Raji (cell line): ENCODE measurements around the gene ULK4.

Experiments
- POLR2A ChIP-seq: IDR thresholded peaks from 2 replicates; pipeline ENCODE4 v1.6.1; 2011; ENCODE audit warnings: low read depth, low read length, control low read depth; ENCODE audit not compliant: insufficient read depth

The ULK4 gene

DNA sequence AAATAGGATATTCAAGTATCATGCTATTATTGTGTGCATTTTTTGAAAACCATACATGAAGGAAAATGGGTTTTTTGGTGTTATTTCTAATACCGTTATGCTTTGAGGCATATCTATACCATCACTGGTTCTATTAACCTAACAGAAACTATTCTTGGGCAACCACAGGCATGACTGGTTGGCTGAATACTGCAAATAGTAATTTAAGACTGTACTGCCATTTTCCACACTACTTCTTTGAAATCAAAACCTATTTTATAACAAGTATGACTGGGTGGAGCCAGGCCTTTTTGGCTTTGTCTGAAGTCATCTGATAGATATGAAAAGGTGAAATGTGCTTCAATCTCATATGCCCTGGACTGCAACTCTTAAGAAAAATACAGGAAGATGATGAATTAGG is 115.1 kb downstream of the ULK4 start:
- no peak for TF ChIP-seq POLR2A

DNA sequence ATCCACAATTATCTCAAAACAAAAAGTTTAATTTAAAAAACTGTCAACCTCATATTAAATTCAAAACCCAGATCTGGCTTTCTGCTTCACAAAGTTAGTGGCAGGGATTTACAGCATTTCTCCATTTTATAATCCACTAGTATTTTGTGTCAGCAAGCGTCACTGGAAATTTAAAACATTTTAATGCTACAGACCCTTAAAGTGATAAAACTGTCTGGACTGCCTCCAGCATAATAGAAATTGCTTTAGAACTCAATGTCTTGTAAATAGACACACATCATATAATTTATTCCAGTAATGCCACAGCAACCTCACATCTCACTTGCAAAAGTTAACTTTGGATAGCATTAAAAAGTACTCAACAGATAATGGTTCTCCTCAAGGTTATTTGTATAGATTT is 116.1 kb downstream of the ULK4 start:
- TF ChIP-seq POLR2A, result no peak

DNA sequence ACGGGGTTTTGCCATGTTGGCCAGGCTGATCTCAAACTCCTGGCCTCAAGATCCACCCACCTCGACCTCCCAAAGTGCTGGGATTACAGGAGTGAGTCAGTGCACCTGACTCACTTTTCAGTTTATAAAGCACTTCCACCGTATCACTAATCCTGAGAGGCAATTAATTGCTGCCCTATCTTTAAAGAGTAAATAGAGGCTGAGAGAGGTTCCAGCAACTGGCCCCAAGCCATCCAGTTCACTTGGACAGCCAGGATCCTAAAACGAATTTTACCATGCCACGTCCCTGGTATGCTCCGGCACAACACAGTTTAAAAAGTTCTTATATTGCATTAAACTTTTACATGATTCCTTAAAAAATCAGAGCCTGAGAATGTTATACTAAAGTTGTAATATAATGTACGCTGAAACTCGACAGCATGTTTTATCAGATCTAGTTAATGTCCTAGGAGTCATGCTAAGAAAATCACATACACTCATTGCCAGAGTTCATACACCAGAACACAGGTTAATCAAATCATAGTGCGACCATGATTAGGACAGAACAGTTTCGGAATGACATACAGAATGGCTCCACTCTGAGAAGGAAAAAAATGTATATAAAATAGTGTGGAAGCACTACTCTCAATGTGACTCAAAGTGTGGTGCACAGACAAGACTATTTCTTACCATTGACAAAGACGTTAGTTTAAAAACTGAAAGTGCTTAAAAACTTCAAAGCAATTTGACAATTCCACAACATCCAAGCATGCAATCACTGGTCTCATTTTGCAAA is 125.4 kb downstream of the ULK4 start:
- TF ChIP-seq POLR2A, result no peak

DNA sequence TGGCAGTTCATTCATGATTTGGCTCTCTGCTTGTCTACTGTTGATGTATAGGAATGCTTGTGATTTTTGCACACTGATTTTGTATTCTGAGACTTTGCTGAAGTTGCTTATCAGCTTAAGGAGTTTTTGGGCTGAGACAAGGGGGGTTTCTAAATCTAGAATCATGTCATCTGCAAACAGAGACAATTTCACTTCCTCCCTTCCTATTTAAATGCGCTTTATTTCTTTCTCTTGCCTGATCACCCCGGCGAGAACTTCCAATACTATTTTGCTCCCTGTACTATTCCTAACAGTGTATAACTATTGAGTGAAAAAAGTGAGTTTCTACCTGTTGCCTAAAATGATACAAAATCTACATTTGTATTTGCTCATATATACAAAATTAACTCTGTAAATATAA is 128.3 kb downstream of the ULK4 start:
- no peak for TF ChIP-seq POLR2A

DNA sequence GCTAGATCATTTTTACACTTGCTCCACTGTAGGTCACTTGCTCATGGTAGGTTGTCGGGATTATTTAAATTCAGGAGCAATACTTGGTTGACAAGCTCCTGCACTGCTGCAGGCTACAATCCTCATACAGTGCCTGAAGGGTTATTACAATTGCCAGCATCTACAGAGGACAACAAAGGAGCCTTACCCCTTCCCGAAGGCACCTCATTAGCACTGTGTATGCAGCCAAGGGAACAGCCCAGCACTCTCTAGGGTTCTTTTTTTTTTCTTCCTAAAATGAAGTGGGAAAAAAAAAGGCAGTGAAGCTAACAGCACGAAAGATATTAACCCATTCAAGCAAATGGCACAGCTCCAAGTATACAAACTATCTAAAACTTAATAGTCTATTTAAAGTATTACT is 142.7 kb downstream of the ULK4 start:
- TF ChIP-seq POLR2A, result no peak

DNA sequence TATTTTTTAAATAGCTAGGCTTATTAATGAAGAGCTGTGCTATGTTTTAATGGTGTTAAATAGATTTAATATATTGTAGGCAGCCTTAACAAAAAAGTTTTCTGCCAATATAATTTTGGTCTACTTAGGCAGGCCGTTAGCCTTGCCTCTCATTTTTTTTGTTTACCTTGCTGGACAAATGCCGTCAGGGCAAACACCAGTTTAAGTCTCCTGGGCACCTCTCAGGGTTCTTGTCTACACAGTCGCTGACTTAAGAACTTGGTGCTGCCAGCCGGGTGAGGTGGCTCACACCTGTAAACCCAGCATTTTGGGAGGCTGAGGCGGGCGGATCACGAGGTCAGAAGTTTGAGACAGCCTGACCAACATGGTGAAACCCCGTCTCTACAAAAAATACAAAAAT is 153.3 kb downstream of the ULK4 start:
- no peak for TF ChIP-seq POLR2A

DNA sequence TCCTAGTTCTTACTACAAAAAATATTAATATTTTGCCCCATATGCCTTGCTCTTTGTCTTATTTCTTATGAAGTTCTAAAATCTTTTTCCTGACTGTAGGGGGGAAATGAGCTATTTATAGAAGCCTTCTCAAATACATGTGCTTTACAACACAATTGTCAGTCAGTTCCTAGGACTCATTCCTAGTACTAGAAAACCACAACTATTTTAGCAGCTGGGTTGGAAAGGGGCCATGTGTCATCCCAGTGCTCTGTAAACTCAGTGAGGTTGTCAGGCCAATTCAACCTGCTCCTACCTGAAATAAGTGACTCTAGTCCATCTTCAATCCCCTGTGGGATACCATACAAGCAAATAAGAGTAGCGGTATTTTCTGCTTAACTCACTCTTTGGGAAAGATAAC is 153.8 kb downstream of the ULK4 start:
- TF ChIP-seq POLR2A, result no peak

DNA sequence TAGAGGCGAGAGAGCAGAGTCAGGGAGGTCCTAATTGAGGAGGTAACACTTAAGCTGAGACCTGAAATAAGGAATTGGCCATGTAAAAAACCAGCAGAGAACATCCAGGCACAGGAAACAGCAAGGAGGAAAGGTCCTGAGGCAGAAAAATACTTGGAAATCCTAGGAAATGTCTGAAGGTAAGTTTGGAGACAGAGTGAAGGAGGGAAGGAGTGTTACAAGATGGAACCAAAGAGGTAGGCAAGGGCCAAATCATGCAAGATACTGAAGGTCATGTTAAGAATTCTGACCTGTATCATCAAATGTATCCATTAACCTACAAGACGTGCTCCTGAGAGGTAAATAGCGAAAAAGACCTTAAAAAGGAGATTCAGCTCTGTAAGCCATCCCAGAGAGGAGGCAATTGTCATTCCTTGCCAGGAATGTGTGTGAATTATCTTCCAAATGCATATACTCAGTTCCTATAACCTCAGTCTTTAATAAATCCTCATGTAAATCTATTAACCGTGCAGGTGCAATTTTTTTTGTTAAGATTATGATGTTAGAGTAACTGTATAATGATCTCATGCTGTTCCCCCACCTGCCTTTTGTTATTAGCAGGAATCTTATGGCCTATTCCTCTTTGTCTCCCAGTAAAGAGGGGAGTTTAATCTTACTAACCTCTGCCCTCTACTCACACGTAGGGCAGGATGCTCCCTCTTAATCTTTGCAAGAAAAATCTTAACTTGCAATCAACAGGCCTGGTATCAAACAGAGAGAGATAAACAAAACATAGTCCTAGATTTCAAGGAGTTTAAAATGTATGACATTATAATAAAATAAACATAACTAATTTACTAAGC is 166.9 kb downstream of the ULK4 start:
- TF ChIP-seq POLR2A, result no peak

DNA sequence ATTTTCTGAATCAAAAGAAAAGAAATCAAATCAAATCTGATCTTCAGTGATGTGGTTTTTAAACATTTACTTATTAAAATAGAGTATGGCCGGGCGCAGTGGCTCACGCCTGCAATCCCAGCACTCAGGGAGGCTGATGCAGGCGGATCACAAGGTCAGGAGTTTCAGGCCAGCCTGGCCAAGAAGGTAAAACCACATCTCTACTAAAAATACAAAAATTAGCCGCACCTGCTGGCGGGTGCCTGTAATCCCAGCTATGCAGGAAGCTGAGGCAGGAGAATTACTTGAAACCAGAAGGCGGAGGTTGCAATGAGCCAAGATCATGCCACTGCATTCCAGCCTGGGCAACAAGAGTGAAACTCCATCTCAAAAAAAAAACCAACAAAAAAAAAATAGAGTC is 169.1 kb downstream of the ULK4 start:
- TF ChIP-seq POLR2A, result no peak

DNA sequence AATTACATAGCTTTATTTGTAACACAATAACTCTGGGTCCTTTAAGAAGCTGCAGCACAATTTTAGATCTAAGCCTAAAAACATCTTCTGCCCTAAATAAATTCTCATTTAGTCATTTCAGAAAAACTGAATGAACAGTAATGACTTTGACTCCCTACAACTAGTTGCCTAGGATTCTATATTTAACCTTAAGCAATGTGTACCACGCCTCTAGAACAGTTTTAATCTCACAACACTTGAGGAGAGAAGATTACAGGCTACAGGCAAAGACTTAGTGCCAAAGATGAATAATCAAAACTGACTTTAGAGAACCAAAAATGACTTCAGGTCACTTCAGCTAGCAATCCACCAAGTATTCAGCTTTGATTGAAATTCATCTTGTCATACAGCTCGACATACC is 192.8 kb downstream of the ULK4 start:
- TF ChIP-seq POLR2A, result no peak

DNA sequence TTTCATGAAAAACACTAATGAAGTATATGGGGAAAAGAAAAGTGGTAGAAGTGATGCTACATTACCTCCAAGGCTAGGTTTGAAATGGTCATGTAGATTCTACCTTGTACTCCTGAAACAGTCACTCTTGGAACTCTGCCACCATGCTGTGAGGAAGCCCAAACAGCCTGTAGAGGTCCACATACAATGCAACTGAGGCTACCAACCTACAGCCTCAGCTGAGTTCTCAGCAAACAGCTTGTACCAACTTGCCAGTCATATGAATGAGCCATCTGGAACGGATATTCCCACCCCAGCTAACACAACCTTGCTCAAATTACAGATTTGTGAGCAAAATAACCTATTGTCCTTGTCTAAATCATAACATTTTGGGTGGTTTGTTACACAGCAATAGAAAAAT is 193.5 kb downstream of the ULK4 start:
- no peak for TF ChIP-seq POLR2A

DNA sequence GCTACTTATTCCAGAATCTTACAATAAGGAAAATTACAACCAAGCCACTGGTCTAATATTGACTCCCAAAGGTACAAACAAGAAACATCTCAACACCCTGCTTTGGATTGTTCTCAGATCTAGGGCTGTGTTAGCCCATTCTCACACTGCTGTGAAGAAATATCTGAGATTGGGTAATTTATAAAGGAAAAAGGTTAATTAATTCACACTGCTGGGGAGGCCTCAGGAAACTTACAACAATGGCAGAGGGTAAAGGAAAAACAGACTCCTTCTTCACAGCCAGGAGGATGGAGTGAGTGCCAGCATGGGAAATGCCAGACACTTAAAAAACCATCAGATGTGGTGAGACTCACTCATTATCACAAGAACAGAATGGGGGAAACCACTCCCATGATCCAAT is 208.3 kb downstream of the ULK4 start:
- TF ChIP-seq POLR2A, result no peak

DNA sequence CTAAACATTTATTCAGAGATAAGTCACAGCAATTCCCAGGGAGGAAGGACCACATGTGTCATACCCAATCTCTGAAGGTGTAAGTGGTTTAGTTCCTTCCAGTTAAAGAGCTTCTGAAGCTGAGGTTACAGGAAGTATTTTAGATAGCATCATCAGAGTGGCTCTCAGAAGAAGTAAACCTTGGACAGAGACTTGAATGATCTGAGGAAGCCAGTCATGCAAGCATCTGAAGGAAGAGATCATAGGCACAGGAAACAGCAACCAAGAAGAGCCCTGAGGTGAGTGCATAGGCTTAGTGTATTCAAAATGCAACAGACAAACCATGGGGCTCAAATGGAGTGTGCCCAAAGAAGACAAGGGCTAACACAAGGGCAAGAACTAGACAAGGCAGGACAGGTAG is 210.3 kb downstream of the ULK4 start:
- TF ChIP-seq POLR2A, result no peak

DNA sequence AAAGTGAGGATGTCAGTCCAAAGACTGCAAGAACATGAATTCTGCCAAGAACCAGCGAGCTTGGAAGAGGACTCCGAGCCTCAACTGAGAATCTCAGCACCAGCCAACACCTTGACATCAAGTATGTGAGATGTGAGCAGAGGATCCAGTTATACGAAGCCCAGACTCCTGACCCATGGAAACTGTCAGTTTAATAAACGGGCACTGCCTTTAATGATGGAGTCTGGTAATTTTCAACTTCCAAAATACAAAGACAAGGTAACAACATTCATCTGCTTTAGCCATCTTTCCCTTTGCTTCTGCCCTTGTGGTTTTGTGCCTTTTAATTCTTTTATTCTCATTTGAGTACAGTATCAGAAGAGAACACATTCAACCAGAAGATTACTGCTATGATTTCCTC is 211.9 kb downstream of the ULK4 start:
- no peak for TF ChIP-seq POLR2A

DNA sequence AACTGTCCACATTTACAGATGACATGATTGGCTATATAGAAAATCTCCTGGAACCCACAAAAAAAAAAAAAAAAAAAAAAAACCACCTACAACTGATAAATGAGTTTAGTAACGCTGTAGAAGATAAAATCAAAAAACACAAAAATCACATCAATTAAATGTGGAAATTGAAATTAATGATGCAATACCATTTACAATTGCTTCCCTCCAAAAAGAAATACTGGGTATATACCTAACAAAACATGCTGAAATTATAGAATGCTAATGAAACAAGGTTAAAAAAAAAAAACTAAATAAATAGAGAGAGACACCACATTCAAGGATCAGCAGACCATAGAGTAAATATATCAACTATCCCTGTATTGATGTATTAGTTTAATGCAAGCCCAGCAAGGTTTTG is 215.7 kb downstream of the ULK4 start:
- no peak for TF ChIP-seq POLR2A

DNA sequence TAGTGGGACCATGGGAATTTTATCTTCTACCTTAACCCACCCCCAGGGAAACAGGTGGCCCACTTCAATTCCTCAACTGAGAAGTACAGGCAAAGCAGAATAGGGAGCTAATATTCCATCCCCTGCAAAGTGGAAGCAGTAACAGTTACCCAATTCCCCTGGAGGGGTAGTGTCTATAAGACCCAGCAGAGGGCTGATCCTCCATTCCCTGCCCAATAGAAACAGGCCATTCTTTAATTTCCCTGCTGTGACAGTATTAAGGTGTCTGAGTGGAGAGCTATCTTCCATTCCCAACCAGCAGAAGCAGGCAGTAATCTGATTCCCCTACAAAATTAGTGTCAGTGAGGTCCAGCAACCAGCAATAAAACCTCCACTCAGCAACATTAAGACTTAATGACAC is 219.8 kb downstream of the ULK4 start:
- no peak for TF ChIP-seq POLR2A
